ENCODE results near the gene FBXO34.
"Not testable (repeated sequence)": the region's sequence is repeated elsewhere in the genome, so short reads cannot be mapped to it uniquely, and the experiment has no call there.

FBXO34 gene

GRCh38 chr14:55313480-55313879 lies 42.3 kb downstream of the FBXO34 start:
- no peak for DNase-seq

GRCh38 chr14:55314449-55314848 lies 43.2 kb downstream of the FBXO34 start:
- no peak for DNase-seq

GRCh38 chr14:55316564-55316963 lies 45.3 kb downstream of the FBXO34 start:
- DNase-seq: no peak

GRCh38 chr14:55317542-55318306 lies 46.5 kb downstream of the FBXO34 start:
- no peak for DNase-seq

- DNase-seq: no peak
Observed at GRCh38 chr14:55318694-55319093, 47.5 kb downstream of the FBXO34 start.

GRCh38 chr14:55323910-55324309 lies 52.7 kb downstream of the FBXO34 start:
- no peak for DNase-seq

GRCh38 chr14:55324812-55325211 lies 53.6 kb downstream of the FBXO34 start:
- no peak for DNase-seq

GRCh38 chr14:55327179-55327578 lies 56.0 kb downstream of the FBXO34 start:
- no peak for DNase-seq

GRCh38 chr14:55328317-55328716 lies 57.1 kb downstream of the FBXO34 start:
- no peak for DNase-seq

GRCh38 chr14:55329999-55330710 lies 58.9 kb downstream of the FBXO34 start:
- DNase-seq: no peak

- DNase-seq: no peak
Observed at GRCh38 chr14:55332654-55333570, 61.7 kb downstream of the FBXO34 start.

GRCh38 chr14:55333711-55334485 lies 62.7 kb downstream of the FBXO34 start:
- DNase-seq: no peak

- no peak for DNase-seq
Observed at GRCh38 chr14:55336162-55336561, 64.9 kb downstream of the FBXO34 start.

GRCh38 chr14:55336691-55337090 lies 65.5 kb downstream of the FBXO34 start:
- DNase-seq: no peak

GRCh38 chr14:55339770-55340169 lies 68.5 kb downstream of the FBXO34 start:
- DNase-seq: no peak

- DNase-seq: peak; percentile 3
Observed at GRCh38 chr14:55340482-55340881, 69.3 kb downstream of the FBXO34 start.

- DNase-seq: no peak
Observed at GRCh38 chr14:55341781-55342180, 70.6 kb downstream of the FBXO34 start.

- DNase-seq: not testable (repeated sequence)
Observed at GRCh38 chr14:55344582-55345163, 73.5 kb downstream of the FBXO34 start.

- no peak for DNase-seq
Observed at GRCh38 chr14:55347040-55347439, 75.8 kb downstream of the FBXO34 start.

GRCh38 chr14:55347748-55348147 lies 76.5 kb downstream of the FBXO34 start:
- no peak for DNase-seq

- no peak for DNase-seq
Observed at GRCh38 chr14:55348766-55349453, 77.7 kb downstream of the FBXO34 start.

GRCh38 chr14:55349565-55349964 lies 78.3 kb downstream of the FBXO34 start:
- no peak for DNase-seq
